Hematopoietic multipotent progenitor cell (in vitro differentiated cells): ENCODE data around the gene KCNG3. TPM values are rescaled to one million over a fixed set of nuclear protein-coding genes. Genes with fewer than 3 reads are reported as not detected.
"Not testable (repeated sequence)": the region's sequence is repeated elsewhere in the genome, so short reads cannot be mapped to it uniquely, and the experiment has no call there.

ENCODE experiments used
- DNase-seq, 3 donors: peaks; one replicate each; pipeline ENCODE4 v3.0.0-alpha.2; 2011 to 2015; ENCODE audit warnings: low read depth in 2 of 3, low spot score in 2 of 3
- small RNA-seq: library from RNA; depleted of rRNA; stranded (forward); fragments of <200 nt; gene quantifications from one replicate; pipeline ENCODE3, GENCODE V24; 2012
- total RNA-seq: library from RNA; depleted of rRNA; stranded (reverse); fragments of >200 nt; gene quantifications from one replicate; pipeline ENCODE4 v1.2.3, GENCODE V29; 2012

KCNG3 gene
- total RNA-seq, 1 donor = under 0.01 TPM

DNA sequence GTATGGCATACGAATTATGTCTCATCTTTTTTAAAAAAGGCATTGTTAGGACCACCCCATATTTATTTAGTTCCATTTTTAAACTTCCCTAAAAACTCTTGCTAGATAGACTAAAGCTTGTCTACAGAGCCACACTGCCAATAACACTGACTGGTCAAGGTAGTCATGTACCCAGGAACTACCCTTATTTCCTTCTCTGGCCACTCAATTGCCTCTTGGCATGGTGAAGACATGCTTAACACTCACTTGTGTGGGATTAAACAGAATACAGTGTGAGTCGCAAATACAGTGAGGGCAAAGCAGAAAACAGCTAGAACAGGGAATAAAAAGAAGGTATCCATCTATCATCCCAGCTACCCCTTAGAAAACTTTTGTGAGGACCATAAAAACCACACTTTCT is 57.4 kb downstream of the KCNG3 start:
- no peak for DNase-seq

DNA sequence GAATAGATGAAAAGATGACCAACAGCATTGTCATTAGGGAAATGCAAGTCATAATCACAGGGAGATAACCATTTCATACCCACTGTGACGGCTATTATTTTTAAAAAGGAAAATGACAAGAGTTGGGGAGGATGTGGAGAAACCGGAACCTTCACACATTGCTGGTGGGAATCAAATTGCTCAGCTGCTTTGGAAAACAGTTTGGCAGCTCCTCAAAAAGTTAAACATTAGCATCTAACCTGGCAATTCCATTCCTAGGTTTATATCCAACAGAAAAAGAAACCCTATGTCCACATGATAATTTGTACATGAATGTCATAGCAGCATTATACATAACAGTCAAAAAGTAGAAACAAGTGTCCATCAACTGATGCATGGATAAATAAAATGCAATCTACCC is 58.2 kb downstream of the KCNG3 start:
- DNase-seq = no peak

DNA sequence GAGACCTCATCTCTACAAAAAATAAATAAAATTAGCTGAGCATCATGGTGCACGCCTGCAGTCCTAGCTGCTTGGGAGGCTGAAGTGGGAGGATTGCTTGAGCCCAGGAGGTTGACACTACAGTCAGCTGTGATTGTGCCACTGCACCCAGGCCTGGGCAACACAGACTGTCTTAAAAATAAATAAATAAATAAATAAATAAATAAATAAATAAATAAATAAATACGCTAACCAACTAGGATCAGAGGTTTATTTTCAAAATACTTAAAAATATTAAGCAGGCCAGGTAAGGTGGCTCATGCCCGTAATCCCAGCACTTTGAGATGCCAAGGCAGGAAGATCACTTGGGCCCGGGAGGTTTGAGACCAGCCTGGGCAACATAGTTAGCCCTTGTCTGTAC is 63.6 kb downstream of the KCNG3 start:
- no peak for DNase-seq

DNA sequence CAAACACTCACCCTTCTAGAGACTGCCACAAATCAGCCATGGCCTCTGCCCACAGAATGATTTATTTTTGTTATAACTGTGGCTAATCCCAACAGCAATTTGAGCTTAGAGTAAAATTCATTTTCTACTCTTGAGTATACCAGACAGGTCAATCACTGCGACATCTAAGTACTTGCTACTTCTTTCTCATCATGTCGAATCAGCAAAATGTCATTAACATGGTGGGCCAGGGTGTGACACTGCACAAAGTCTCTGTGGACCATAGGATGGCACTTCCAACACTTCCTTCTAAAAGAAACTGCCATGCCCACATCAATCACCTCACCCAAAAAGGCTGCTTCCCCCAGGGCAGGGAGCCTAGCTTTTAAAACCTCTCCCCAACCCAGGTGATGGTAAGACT is 64.4 kb downstream of the KCNG3 start:
- no peak for DNase-seq

DNA sequence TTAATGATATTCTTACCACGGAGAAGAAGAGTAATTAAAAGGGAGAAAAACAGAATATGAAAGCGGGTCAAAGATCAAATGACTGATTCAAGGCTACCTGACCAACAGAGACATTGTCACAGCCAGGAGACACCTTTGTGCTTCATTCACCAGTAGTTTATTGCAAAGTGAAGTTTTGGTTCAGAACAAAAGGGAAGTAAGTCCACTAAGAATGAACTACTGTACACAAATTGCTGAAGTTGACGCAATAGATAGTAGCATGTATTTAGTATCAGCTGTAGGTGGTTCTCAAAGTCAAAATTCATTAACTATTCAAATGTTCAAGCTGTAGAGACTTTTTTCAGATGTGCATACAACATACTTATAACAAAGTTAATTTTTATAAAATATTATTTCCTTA is 68.1 kb downstream of the KCNG3 start:
- no peak for DNase-seq

DNA sequence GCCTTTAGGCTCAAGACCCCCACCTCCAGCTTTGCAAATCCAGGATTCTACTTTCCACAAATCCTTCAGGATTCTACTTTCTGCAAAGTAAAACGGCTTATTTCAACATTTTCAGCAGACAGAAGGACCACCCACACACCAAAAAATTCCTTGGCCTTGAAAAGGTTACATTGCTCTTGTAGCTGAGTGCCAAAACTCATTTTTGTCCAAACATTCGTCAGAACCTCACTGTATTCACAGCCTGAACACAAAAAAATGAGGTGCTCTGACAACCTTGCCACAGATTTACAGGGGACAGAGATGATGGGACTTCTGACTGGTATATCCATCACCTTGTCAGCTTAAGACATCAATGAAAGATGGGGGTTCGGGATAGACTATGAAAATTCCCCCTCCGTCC is 69.7 kb downstream of the KCNG3 start:
- DNase-seq = no peak

DNA sequence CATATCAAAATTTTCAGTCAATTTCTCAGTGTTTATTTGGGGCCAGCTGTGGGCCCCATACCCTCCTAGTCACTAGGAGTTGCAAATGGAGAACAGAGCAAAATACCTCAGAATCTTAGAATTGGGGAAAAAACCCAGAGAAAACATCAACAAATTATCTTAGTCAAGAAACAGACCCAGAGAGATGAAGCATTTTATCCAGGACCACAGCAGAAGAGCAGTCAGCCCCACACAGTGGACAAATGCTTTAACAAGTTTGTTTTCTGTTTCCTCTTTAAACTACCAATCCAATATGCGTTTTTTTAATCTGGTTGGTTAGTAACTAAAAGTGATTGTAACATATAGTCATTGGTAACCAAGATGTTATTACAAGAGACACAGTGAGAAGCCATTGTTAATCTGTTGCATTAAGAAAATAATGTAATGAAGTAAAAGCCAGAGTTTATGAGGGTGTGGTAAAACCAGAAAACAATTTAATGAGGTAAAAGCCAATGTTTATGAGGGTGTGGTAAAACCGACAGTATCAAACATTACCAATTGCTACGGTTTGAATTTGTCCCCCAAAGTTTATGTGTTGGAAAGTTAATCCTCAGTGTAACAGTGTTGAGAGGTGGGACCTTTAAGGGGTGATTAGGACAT is 72.1 kb downstream of the KCNG3 start:
- DNase-seq = no peak

DNA sequence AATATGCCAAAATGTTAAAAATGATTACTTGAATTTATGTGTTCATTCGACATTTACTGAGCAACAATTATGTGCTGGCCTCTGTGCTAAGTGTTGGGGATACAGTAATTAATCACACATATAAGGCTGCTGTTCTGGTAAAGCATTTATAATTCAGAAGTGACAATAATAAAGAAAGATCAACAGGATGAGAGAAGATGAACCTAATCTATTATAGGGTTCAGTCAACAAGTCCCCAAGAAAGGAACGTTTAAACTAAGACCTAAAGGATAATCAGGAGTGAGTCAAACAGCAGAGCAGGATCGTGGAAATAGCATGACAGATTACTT is 72.7 kb downstream of the KCNG3 start:
- no peak for DNase-seq

DNA sequence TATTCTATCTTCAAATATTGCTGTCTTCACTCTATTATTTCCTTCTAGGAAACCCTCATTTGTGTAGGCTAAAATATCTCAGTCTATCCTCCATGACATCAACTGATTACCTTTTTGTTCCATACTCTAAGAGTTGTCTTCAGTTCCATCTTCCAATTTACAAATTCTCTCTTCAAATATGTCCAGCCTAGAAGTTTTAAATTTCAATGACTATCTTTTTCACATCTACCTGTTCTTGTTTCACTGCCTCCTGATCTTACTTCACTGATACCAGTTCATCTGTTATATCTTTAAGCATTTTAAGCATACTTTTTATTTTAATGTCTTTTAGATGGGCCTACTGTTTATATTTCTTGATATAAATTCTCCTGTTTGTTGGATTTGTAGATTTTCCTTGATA is 79.1 kb downstream of the KCNG3 start:
- DNase-seq = no peak

DNA sequence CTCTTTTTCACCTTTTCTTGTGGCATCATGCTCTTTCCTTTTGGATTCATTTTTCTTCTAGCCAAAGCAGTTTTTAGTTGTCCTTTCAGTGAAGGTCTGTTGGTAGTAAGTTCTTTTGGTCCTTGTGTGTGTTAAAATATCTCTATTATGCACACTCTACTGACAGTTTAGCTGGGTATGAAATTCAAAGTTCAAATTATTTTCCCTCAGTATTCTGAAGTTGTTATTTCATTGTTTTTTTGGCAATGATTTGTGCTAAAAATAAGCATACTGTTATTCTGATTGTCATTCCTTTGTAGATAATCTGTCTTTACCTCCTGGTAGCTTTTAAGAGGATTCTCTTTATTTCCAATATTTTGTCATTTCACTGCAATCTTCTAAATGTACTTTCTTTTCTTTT is 79.6 kb downstream of the KCNG3 start:
- no peak for DNase-seq

DNA sequence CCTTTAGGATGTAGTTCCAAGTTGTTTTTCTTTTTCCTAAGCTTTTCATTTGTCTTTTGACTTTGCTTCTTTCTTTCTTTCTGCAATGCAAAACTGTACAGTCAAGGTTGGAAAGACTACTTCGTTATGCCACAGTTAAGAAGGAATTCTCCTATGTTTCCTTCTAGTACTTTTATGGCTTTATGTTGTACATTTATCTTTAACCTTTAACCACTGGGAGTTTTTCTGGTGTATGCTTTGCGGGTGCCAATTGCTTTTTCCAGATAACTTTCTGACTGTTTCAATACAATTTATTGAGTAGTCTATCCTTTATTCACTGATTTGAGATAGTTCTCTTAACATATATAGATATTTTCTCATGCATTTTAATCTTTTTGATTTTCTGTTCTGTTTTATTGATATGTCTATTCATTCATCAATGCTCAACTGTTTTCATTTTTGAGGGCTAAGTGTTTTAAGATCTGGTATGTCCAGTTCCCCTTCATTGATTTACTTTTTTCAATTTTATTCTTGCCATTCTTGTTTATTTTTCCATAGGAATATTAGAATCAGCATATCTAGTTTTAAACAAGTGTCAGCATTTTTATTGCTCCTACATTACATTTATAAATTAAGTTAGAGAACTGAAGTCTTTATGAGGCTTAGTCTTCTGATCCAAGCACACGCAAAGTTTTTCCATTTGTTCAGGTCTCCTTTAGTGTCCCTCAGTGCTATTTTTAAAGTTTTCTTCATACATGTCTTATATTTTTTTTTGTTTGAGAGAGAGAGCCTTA is 82.9 kb downstream of the KCNG3 start:
- DNase-seq = no peak

DNA sequence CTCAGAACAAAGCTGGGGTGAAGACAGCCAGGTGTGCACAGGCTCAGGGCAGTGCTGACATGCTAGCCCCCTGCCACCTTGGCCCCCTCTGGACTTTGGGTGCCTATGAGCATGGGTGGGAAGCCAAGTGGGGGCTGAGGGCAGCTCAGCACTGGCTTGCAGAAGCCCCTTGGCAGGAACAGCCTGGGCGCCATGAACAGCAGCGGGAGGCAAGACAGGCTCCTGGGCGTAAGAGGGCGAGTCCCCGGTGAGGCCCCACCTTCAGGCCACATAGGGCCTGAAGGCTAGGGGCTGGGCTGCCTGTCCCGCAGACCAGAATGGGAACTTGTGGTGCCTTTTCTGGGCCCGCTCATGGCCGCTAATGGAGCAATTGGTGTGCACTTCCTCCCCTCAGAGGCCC is 85.8 kb downstream of the KCNG3 start:
- DNase-seq = no peak

DNA sequence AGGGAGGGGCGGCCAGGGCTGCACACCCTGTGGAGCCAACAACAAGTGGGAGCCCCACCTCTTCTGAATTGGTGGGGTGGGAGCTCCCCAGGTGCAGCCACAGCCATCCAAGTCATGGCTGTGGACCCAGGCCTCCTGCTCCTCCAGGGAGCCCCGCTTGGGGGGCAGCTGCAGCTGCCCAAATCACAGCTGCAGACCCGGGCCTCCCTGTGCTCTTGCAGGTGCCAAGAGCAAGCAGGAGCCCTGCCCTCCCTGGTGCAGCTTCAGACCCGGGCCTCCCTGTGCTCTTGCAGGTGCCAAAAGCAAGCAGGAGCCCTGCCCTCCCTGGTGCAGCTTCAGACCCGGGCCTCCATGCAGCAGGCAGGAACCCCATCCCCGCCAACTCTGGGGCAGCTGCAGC is 86.3 kb downstream of the KCNG3 start:
- no peak for DNase-seq

DNA sequence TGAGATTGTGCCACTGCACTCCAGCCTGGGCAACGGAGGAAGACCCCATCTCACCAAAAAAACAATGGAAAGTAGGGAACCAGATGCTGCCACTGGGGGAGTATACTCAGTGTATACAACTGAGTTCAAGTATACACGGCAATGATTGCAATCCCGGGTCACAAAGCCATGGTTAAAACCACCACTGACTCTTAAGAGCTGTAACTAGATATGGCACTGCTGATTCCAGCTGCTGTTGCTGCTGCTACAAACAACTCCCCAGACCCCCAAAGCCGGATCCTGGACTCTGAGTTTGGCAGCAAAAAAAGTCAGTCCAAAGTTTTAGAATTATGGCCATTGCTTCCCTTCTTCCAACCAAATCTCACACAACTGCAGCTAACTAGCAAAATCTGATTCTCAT is 89.1 kb downstream of the KCNG3 start:
- DNase-seq = no peak

DNA sequence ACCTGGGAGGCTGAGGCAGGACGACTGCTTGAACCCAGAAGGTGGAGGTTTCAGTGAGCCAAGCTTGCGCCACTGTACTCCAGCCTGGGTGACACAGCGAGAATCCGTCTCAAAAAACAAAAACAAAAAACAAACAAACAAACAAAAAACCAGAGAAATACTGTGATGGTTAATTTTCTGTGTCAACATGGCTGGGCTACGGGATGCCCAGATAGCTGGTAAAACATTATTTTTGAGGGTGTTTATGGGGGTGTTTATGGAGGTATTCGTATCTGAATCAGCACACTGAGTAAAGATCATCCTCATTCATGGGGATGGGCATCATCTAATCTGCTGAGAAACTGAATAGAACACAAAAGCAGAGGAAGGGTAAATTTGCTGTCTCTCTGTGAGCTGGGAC is 92.0 kb downstream of the KCNG3 start:
- DNase-seq = no peak

DNA sequence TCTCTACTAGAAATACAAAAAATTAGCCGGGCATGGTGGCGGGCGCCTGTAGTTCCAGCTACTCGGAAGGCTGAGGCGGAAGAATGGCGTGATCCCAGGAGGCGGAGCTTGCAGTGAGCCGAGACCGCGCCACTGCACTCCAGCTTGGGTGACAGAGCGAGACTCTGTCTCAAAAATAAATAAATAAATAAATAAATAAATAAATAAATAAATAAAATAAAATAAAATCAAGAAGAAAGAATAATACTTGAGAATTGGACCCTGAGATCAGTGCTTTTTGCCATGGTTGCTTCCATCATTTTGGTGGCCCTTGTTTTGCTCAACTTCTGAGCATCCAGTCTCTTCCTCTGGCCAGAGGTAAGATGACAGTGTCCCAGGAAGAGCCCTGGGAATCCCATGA is 95.7 kb downstream of the KCNG3 start:
- not testable (repeated sequence) for DNase-seq

DNA sequence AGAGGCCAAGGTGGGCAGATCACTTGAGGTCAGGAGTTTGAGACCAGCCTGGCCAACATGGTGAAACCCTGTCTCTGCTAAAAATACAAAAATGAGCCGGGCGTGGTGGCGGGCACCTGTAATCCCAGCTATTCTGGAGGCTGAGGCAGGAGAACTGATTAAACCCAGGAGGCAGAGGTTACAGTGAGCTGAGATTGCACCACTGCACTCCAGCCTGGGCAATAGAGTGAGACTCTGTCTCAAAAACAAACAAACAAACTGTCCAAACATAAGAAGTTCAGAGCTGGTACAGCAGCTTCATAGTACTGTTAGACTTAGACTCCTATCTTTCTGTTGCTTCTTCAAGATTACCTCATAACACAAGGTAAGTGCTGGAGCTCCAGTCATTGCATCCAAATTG is 100.5 kb downstream of the KCNG3 start:
- not testable (repeated sequence) for DNase-seq

DNA sequence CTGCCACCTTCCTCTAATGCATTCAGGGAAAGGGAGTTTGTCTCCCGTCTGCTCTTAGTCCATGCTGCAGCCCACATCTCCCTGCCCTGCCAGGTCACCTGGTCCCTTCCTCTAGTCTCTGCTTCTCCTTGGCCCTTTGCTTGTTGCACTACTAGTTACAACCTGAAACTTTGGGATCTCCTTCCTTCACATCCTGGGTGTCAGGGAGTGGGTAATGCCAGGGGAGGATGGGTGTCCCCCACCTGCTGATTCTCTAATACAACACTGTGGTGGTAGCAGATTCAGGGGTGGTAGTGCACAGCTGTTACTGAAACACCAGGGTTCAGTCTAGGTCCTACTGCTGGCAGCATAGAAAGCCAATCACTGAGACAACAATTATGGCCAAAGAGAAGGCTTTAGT is 101.6 kb downstream of the KCNG3 start:
- DNase-seq = no peak

Small RNAs within 50 kb of the gene (small RNA-seq; reads per million reads assigned to genes)
- gene RF00017 (not detected), gene RF00612 (not detected)

Other genes with a start within 250 kb of the KCNG3 start
- gene COX7A2L, start 132.8 kb downstream of the KCNG3 start, total RNA-seq = 78.4 TPM
- 3.5 TPM for gene MTA3, start 74.7 kb upstream of the KCNG3 start, total RNA-seq